Suppressor macrophage (primary cell): ENCODE data around the gene CD82.

Experiments used
- DNase-seq, 4 experiments: peaks; one replicate each; pipeline ENCODE4 v3.0.0-alpha.2; 2020 to 2022

Gene CD82

DNA sequence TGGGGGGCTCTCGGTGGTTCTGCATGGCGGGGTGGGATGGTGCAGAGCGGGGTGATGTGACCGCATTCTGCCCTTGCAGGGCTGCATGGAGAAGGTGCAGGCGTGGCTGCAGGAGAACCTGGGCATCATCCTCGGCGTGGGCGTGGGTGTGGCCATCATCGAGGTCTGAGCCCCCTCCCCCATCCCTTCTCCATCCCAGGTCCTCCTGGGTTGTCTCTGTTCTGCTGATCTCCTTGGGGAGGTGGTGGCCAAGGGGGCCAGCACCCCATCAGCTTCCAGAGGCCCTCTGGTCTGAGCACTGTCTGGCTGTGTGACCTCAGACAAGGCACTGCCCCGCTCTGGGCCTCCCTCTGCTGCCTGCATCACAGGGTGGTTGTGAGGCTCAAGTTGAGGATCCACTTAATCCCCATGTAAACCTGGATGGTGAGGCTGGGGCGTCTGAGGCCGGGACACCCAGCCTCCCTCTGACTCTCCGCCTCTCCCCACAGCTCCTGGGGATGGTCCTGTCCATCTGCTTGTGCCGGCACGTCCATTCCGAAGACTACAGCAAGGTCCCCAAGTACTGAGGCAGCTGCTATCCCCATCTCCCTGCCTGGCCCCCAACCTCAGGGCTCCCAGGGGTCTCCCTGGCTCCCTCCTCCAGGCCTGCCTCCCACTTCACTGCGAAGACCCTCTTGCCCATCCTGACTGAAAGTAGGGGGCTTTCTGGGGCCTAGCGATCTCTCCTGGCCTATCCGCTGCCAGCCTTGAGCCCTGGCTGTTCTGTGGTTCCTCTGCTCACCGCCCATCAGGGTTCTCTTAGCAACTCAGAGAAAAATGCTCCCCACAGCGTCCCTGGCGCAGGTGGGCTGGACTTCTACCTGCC, 53.3 kb downstream of the CD82 start:
- DNase-seq = no peak

DNA sequence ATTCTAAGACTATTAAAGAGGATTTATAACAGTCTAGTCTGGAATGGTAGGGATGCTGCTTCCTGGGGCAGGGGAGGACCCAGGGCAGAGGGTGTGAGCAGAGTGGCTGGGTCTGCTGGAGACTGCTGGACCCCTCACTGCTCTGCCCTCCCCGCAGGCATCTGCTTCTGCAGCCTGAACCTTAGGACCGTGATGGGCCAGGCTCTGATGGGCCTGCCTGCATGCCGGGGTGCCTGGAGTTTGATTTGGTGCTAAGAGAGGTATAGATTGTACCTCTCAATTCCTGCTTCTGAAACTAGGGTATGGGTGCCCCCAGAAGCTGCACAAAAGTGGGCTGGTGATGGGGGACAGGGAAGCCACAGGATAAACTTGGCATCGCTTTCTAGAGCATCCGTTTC, 54.9 kb downstream of the CD82 start:
- peak in 1 of 4 experiments; percentile 1 for DNase-seq

DNA sequence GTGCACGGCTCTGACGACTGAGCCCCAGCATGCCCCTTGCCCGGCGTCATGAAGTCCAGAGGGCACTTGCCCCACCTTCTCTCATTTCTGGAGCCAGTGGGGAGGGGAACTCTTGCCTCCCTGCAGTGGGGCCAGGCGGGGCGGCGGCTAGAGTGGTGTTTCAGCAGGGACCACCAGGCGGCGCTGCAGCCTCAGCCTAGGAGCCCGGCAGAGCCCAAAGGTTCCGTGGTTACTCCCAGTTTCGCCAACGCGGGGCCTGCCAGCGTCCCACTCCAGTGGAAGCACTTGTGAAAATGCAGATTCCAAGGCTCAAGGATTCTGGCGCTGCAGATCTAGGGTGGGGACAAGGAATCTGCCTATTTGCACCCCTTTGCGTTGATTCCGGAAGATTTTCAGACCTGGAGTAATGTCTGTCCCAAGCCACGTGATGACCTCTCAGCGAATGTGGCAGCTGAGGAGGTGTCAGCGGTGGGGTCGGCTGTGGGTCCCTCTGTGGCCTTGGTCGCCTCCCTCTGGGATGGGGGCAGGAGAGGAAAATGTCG, 55.7 kb downstream of the CD82 start:
- peak; percentile 54 to 79 (median 72) for DNase-seq

DNA sequence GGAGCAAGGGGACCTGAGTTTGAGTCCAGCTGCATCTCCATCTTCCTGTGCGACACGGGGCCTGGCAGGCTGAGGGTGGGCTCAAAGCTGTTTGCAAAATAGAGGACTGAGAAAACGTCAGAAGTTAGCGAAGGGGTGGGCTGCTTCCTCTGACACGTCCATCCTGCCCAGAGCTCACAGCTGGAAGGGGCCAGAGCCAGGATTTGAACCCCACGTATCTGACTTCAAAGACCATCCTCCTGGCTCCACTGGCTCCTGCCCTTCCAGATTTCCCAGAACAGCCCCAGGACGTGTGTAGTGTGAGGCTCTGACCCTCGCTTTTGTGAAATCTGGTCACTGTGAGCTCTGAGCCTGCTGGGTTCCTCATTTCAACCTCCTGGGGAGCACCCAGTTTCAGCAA, 56.3 kb downstream of the CD82 start:
- DNase-seq = peak in 1 of 4 experiments; percentile 12

DNA sequence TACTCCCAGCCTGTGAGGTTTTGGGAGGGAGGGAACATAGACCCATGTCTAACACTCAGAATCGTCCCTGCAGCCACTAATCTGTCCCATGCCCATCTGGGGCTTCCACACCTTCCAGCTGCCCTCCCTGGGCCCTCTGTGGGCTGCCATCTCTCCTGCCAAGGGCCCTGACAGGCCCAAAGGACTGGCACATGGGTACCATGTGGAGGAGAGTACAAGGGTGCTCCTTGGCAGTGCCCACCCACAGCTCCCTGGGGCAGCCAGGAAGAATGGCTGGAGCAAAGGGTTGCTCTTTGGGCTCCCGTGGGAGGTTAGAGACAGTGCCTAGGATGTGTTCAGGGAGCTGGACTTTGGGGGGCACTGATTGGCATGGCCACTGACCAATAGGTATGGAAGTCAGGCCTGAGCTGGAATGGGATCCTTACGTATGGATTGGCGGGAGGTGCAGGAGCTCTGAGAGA, 56.8 kb downstream of the CD82 start:
- DNase-seq = peak in 1 of 4 experiments; percentile 1

DNA sequence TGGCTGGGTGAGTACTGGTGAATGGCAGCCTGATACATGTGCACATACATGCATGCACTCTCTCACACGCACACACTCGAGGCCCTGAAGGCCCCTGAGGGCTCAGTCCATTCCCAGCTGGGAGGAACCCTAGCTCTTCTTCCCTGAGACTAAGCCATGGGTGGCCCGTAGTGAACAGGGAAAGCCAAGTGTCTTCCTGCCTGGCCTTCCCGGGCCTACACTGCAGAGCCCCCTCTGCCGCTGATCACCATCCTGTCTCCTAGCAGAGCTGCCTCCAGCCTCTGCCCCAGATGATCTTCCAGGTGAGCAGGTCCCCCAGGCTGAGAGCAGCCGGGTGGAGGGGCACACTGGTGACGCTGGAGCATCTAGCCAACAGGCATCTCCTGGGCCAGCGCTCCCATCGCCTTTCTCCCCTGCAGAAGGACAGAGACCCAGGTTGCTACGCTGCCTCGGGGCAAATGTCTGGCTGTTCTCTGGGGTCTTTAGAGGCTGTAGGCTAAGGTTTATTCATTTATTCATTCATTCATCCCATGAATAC, 57.3 kb downstream of the CD82 start:
- DNase-seq = peak in 1 of 4 experiments; percentile 1

DNA sequence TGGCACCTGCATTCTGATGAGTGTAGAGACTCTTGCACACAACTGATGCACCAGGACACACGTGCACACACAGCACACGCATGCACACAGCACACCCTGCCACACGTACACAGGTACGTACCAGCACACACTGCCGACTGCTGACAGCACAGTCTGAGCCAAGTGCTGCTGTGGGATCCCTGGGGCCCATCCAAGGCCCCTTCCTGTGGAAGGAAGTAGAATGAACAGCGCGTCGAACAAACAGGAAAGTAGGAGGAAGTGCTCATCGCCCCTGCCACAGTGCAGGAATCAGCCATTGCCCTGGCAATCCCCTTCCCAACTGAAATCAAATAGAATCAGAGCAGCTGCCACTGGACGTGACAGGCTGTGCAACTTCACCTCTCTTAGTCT, 57.9 kb downstream of the CD82 start:
- DNase-seq = peak in 1 of 4 experiments; percentile 19

DNA sequence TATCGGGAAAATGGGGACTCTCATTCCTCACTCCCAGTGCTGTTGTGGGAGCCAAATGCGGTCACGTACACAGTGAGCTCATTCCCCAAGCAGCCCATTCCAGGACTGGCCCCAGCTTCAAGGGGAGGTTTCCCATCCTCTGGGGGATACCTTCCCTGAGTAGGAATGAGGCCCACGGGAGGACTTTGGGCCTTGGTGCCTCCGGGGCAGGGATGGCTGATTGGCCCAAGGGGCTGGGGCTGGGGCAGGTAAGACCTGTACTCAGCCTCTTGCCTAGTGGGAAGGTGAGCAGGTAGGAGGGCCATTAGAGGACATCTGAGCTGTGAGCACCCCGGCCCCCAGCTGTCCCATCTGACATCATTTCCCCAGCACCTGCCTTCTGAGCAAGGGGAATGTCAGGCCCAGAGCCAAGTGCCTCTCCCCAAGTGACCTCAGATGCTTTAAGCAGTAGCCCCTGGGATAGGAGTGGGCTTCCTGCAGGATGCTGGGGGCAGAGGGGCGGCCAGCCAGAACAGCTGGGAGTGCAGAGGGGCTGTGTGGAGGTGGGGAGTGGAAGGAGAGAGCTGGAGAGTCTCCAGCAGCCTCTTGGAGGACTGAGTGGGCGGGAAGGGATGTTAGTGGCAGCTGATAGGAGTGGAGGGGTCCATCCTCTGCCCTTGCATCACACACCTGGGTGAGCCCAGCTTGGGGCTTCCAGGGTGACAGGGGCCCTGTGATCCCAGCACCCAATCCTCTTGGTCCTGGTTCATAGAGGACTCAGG, 58.4 kb downstream of the CD82 start:
- DNase-seq = peak in 1 of 4 experiments; percentile 2

DNA sequence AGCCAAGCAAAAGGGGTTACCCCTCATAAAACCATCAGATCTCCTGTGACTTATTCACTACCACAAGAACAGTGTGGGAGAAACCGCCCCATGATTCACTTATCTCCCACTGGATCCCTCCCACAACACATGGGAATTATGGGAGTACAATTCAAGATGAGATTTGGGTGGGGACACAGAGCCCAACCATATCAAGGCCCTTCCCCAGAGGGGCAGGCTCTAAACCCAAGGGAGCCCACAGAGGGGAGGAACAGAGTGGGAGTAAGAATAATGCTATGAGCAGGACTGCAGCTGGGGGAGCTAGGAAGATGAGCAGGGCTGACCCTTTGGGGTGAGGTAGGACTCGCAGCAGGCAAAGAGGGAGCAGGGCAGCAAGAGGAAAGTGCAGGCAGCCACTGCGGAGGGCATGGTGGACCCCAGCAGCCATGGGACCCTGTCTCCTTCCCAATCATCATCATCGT, 59.3 kb downstream of the CD82 start:
- DNase-seq = peak in 1 of 4 experiments; percentile 0

DNA sequence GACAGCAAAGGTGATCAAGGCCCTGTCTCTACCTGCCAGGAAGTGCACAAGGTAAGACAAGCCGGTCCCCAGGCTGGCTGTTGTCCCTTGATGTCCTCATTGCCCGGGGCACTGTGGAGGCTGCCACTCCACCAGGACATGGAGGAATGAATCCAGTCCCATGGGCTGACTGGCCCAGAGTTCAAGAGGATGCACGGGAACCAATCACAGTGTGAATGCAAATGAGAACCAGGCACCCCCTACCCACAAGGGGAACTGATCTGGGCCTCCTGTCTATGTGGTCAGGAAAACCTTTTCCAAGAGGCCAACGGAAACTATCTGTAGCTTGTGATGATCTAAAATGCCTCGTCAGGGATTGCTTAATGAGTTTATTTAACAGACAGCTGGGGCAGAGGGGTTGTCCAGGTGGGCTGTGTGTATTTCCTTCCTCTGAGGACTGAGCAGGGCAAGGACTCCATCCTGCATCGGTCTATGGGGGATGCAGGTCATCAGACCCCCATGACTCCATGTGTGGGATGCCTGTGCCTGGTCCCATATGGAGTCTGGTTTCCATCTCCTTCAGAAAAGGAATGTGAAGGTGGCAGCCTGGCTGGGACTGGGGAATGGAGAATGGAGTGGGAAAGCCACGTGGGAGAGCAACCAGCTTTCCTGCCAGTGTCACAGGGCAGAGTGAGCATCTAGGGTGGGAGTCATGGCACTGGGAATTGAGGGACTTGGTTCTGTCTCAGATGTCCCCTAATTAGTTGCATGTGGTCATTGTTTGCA, 60.5 kb downstream of the CD82 start:
- DNase-seq = no peak

DNA sequence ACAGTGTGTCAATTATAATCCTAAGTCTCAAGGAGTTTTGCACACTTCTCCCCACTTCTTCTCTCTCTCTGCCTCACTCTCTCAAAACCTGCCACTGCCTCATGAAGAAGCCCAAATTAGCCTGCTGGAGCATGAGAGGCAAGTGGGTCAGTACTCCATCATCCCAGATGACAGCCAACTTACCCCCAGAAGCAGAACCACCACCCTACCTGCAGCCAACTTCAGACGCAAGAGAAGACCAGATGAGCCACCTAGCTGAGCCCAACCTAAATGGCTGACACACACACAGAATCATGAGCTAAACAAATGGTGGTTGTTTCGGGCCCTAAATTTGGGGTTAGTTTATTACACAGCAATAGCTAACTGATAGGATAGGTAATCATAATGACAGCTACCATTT, 61.2 kb downstream of the CD82 start:
- DNase-seq = no peak

DNA sequence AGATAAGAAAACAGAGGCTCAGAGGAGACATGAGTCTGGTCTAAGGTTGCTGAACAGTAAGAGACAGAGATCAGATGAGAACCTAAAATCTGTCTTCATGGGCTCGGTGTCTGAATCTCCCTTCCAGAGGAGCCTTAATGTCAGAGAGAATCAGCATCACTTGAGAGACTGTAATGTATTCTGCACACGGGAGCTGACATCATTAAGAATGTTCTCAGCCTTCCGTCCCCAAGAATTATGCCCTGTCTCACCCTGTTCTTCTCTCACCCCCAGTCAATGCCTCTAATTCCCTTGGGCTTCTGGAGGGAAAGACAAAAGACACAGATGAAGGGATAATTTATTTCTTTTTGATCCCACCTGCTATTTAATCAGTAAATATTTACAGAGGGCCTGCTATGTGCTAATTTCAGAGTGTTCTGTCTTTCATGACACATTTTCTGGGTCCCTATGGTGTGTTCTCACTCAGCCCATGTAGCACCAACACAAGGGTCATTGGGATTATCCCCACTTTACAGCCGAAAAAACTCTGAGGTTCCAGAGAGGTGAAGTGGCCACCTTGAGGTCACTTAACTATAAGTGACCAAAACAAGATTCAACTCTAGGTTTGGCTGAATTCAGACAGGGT, 61.8 kb downstream of the CD82 start:
- no peak for DNase-seq

DNA sequence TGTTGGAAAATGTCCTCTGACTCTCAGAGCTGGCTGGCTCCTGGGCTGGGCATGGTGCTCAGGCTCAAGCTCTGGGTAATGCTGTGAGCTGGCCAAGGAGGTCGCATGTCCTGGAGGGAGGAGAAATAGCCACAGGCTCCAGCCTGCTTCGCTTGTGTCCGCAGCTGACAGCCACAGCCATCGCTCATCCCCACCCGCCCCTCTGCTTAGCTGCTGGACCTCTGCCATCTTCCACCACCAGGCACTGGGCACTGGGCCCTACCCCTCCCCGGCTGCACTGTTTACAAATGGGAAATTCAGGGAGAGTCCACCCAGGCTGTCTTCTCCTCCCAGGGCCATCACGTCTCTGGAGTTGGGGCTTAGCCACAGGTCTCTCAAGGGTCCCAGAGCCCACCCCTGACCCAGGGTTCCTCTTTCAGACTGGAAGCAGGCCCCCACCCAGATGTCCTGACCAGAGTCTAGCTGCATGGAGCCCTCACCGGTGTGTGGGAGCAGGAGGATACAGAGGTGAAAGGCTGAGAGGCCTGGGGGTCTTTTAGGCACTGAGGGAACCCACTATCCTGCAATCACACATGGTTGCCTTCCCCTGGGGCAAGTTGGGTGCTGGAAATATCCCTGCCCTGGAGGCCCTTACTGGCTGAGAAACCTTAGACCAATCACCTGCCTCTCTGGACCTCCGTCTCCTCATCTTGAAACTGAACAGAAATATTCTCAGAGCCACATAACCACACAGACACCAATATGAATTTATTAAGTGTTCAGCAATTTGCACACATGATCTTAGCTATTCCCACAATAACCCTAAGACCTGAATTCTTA, 62.7 kb downstream of the CD82 start:
- DNase-seq = no peak

DNA sequence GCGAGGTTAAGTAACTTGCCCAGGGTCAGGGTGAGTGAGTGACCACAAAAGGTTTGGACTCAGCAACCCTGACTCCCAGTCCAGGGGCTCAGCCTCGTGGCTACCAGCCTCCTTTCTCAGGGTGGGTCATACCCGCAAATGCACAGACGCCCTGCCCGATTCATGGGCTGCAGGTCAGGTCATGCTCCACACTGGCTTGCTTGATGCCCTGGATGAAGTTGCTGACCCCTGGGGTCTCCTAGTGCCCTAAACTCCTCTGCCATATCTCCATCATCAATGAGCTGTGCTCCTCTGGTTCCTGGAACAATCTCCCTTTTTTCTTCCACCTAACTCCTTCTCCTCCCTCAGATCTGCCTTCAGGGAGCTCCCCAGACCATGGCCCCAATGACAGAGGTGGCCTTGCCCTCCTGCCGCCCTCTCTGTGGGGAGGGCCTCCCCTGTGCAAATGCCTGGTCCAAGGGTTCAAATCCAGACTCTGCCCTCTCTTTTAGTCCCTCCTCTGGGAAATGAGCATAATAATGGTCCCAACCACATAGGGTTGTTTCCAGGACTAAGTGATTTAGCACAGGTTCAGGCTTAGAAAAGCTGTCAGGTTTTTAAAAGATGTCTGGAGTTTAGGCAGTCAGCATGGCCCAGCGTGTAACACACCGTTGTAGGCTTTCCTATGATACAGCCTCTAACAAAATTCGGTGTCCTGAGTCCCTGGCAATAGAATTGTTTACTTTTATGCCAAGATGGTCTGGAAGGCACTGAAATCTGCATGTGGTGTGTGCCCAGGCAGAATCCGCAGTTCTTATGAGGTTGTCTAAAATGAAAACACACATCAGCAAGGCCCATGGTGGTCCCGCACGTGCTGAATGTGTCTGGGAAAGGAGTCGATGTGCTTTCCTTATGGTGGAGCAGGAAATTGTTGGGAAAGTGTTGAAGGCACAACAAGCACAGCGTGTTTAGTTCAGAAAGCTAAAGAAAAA, 63.6 kb downstream of the CD82 start:
- DNase-seq = no peak

DNA sequence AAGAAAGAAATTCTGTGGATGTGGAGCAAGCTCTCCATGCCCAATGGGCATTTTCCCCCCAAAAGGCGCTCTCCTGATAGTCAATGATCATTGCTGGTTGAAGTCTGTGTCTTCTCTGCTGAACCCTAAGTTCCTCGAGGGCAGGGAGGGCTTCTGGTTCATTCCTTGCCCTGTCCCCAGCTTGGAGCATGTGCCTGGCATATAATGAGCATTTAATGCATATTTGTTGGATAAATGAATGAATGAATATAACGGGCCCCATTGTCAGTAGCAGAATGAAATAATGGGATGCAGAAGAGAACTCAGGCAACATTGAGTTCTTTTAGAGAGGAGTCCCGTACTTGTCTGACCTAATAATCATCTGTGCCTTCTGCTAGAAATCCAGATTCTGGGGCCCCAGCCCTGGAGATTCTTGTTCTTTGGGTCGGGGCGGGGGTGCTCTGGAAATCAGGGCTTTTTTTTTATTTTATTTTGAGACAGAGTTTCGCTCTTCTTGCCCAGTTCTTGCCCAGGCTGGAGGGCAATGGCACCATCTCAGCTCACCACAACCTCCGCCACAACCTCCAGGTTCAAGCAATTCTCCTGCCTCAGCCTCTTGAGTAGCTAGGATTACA, 64.4 kb downstream of the CD82 start:
- DNase-seq = no peak

DNA sequence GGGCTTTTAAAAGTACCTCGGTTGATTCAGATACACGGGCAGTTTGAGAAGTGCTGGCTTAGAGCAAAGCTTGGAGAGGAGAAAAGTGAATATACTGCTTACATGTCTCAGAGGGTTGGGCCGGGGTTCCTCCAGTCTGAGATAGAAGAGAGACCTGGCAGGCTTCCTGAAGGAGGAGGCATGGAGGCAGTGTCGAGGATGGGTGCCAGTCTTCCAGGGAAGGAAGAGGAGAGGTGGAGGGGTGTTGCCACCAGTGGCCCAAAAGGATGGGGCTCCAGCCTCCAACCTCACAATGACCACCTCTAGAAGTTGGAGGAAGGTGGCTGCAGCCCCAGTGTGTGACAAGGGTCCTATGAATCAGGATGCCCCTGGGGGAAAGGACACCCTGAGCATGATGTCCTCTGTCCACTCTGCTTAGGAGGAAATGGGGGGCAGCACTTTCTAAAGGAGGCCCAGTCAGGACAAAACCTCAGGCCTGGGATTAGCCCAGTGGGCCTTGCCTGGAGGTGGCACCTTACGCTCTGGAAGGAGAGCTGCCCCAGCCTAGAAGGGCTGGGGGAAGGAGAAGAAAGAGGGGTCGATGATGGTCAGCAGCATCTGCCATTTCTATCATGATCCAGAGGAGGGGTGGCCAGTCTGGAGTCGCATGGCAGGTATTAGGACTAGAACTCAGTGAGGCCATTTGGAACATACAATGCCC, 65.2 kb downstream of the CD82 start:
- DNase-seq = no peak

DNA sequence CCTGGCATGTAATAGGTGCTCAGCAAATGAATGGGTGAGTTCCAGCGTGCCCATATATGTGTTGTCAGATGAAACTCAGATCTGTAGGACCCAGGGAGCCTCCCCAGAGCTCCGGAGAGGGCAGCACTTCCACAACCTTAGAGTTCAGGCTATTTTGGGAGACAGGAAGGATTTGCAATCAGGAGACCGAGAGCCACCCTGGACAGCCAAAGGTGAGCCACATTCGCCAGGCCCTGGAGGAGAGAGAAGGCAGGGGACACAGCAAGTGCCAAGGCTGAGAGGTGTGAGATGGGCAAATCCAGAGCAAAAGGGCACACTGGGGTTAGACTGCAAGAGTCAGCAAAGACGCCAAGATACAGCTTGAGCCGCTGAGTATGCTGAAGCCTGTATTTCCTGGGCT, 66.4 kb downstream of the CD82 start:
- no peak for DNase-seq

DNA sequence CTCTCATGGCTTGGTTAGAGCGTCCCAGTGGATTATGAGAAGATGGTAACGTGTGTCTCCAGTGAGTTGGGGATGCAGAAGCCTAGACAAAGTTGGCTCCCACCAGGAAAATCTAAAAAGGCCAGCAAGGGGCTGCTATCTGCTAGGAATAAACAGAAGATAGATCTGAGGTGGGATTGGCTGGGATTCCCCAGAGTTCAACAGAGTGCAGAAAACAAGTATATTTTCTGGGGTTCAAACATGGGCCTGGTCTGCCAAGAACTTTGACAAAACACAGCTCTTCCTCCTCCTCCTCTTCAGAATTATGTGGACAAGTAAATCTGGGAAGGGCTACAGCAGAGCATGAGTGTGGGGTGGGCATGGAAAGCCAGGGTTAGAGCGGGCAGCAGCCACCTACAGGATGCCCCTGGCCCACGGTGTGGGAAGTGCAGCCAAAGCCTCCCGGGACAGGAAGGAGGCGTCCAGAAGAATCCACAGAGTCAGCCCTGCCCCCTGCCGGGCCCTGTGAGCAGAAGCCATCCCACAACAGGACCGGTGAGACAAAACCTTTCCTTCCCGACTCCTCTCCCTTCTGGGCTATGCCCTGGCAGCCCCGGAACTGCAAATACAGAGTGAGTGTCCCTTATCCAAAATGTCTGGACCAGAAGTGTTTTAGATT, 67.1 kb downstream of the CD82 start:
- peak; percentile 50 to 82 (median 58) for DNase-seq
